AG04450 (cell line): ENCODE data around the gene BCAP29. TPM values are rescaled to one million over a fixed set of nuclear protein-coding genes. Genes with fewer than 3 reads are reported as not detected.

ENCODE experiments used
- CTCF ChIA-PET: fragments of 300-600, 350-600 bp; formaldehyde crosslinking; extraction: SDS; loops from one replicate; lab custom pipeline; 2022; ENCODE audit warnings: antibody characterized with exemption, inconsistent platforms; lab: Charles Lee
- POLR2A ChIA-PET: fragments of 350-600 bp; formaldehyde crosslinking; extraction: SDS; loops from one replicate; lab custom pipeline; 2021; ENCODE audit warnings: antibody characterized with exemption, inconsistent platforms; lab: Yijun Ruan, JAX
- DNase-seq: peaks from one replicate; pipeline ENCODE4 v3.0.0-alpha.2; 2011; ENCODE audit warnings: low read depth, low spot score
- H3K27ac ChIP-seq: one replicate; pipeline ENCODE4 v1.5.1; 2012; ENCODE audit warnings: low read depth, low read length, control low read depth
- H3K27me3 ChIP-seq: one replicate; pipeline ENCODE4 v1.6.0; 2012; ENCODE audit warnings: low read length; ENCODE audit not compliant: control insufficient read depth, insufficient read depth
- H3K4me3 ChIP-seq: 2 replicates; pipeline ENCODE4 v1.5.1; 2011; ENCODE audit warnings: mild to moderate bottlenecking, low read depth, low read length, control low read depth
- H3K9me3 ChIP-seq: 2 replicates; pipeline ENCODE4 v1.5.1; 2012; ENCODE audit warnings: low read length; ENCODE audit not compliant: control insufficient read depth, insufficient read depth
- CTCF ChIP-seq: IDR thresholded peaks from 2 replicates; pipeline ENCODE4 v1.5.1; 2011; ENCODE audit warnings: low read depth, low read length, control low read depth, inconsistent platforms
- polyA plus RNA-seq: library from polyadenylated mRNA; depleted of rRNA; stranded (reverse); fragments of >200 nt; gene quantifications from 2 replicates; pipeline ENCODE4 v1.2.3, GENCODE V29; 2011

Gene BCAP29
- polyA plus RNA-seq, 1 experiment = 56.9 TPM

- TF ChIP-seq CTCF = no peak
- Histone ChIP-seq H3K9me3 (no peaks in the 10 kb centered on the region), H3K27me3 (no peaks in the 10 kb centered on the region), H3K27ac (no peak overlapping the region), H3K4me3 (no peak overlapping the region)
- ChIA-PET POLR2A (no interaction called here), CTCF (interaction anchor here (1.2 kb wide), 1 partner anchor 19 kb away, joined by 3 read pairs; no protein-coding TSS in a partner anchor)
- no peak for DNase-seq
These were observed 62.5 kb downstream of the BCAP29 start for GRCh38 chr7:107642501-107642900.

- TF ChIP-seq CTCF = peak; percentile 55
- H3K27me3 ChIP-seq = no peaks in the 10 kb centered on the region
- CTCF ChIA-PET = interaction anchor here (1.2 kb wide), 1 partner anchor 18 kb away, joined by 3 read pairs; no protein-coding TSS in a partner anchor
- no peak for DNase-seq
- H3K4me3 ChIP-seq = no peak overlapping the region
- POLR2A ChIA-PET = no interaction called here
- H3K9me3 ChIP-seq = no peaks in the 10 kb centered on the region
- H3K27ac ChIP-seq = no peak overlapping the region
These were observed 63.4 kb downstream of the BCAP29 start for GRCh38 chr7:107643407-107643806.

DNA sequence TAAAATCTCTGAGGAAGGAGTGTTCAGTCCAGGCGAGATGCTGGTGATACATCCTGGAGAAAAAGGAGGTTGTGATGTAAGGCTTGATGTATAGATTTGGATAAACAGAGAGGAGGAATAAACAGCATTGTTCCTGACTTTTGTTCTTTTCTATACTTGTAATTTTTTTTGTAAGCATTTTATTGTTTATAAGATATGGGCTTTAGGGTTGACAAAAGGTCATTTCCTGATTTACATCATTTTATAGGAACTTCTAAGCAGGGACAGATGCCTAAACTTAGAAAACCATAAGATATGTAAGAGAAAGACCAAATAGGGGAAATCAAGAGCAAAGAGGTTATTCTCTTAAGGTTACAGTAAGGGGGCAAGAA, 63.9 kb downstream of the BCAP29 start:
- H3K27ac ChIP-seq = no peak overlapping the region
- TF ChIP-seq CTCF = no peak
- POLR2A ChIA-PET = interaction anchor here (1.1 kb wide), 1 partner anchor 99 kb away, joined by 3 read pairs; no protein-coding TSS in a partner anchor
- CTCF ChIA-PET = interaction anchor here (1.2 kb wide), 1 partner anchor 18 kb away, joined by 3 read pairs; no protein-coding TSS in a partner anchor
- no peak overlapping the region for H3K4me3 ChIP-seq
- H3K9me3 ChIP-seq = no peaks in the 10 kb centered on the region
- no peaks in the 10 kb centered on the region for H3K27me3 ChIP-seq
- no peak for DNase-seq

GRCh38 chr7:107644309-107644974, 64.4 kb downstream of the BCAP29 start:
- ChIA-PET POLR2A (interaction anchor here (1.1 kb wide), 1 partner anchor 99 kb away, joined by 3 read pairs; no protein-coding TSS in a partner anchor), CTCF (no interaction called here)
- no peak overlapping the region for H3K4me3 ChIP-seq
- DNase-seq = no peak
- TF ChIP-seq CTCF = no peak
- no peaks in the 10 kb centered on the region for H3K27me3 ChIP-seq
- H3K9me3 ChIP-seq = no peaks in the 10 kb centered on the region
- H3K27ac ChIP-seq = peak overlapping the region; percentile 3

DNA sequence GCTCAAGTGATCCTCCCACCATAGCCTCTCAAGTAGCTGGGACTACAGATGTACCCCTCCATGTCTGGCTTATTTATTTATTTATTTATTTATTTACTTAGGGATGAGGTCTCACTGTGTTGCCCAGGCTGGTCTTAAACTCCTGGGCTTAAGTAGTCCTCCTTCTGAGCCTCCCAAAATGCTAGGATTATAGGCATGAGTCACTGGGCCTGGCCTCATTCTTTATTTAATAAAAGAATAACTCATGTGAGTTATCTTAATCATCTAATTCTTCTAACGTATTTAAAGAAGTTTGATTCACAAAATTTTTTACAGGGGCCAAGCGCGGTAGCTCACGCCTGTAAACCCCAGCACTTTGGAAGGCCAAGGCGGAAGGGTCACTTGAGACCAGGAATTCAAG, 72.6 kb downstream of the BCAP29 start:
- TF ChIP-seq CTCF = no peak
- Histone ChIP-seq H3K27ac (no peak overlapping the region), H3K27me3 (no peaks in the 10 kb centered on the region), H3K9me3 (peaks cover 6% of the 10 kb centered on the region), H3K4me3 (no peak overlapping the region)
- ChIA-PET CTCF (interaction anchor here (0.6 kb wide), 1 partner anchor 484 kb away, joined by 3 read pairs; no protein-coding TSS in a partner anchor), POLR2A (no interaction called here)
- no peak for DNase-seq
